Activated CD8-positive, alpha-beta T cell treated with anti-CD3 and anti-CD28 coated beads for 36 hours (primary cell): Measurements from ENCODE around the gene RAPGEF1. TPM values are rescaled to one million over a fixed set of nuclear protein-coding genes. Genes with fewer than 3 reads are reported as not detected.

Experiments
- ATAC-seq: fragments of 200-7000 bp; cut with Tn5 transposase; one replicate; pipeline ENCODE4 v1.10.0; 2021; ENCODE audit warnings: mild to moderate bottlenecking, moderate library complexity
- CTCF ChIA-PET: fragments of 350-600 bp; sonication (Branson Sonifier 250); formaldehyde crosslinking; loops from one replicate; lab custom pipeline; 2021; ENCODE audit warnings: antibody characterized with exemption; lab: Charles Lee
- POLR2A ChIA-PET: fragments of 350-600 bp; sonication (Branson Sonifier 250); formaldehyde crosslinking; loops from one replicate; lab custom pipeline; 2021; ENCODE audit warnings: antibody characterized with exemption; lab: Charles Lee
- DNase-seq: peaks from one replicate; pipeline ENCODE4 v3.0.0-alpha.2; 2020
- H3K27ac Mint-ChIP-seq: one replicate; pipeline ENCODE4 v1.8.0; 2021; ENCODE audit warnings: mild to moderate bottlenecking, mixed read lengths
- H3K27me3 Mint-ChIP-seq: one replicate; pipeline ENCODE4 v1.8.0; 2021; ENCODE audit warnings: mixed read lengths
- H3K36me3 Mint-ChIP-seq: one replicate; pipeline ENCODE4 v1.8.0; 2021; ENCODE audit warnings: low read depth, mixed read lengths
- H3K4me1 Mint-ChIP-seq: one replicate; pipeline ENCODE4 v1.8.0; 2021; ENCODE audit warnings: low read depth, mixed read lengths
- H3K4me3 Mint-ChIP-seq: one replicate; pipeline ENCODE4 v1.8.0; 2021; ENCODE audit warnings: mild to moderate bottlenecking, moderate library complexity, mixed read lengths
- H3K9me3 Mint-ChIP-seq: one replicate; pipeline ENCODE4 v1.8.0; 2021; ENCODE audit warnings: mixed read lengths
- CTCF ChIP-seq: fragments of 200-600 bp; IDR thresholded peaks from one replicate; pipeline ENCODE4 v1.8.0; 2022; ENCODE audit warnings: antibody characterized with exemption, mild to moderate bottlenecking
- intact Hi-C: fragments of 100-400 bp; cut with micrococcal nuclease; formaldehyde crosslinking; loops from one replicate; pipeline ENCODE4 v1.10.0; 2022
- total RNA-seq, 2 experiments: library from RNA; stranded (reverse); gene quantifications; one replicate each; pipeline ENCODE4 v1.2.3, GENCODE V29; 2021

RAPGEF1 gene
- total RNA-seq, 2 experiments from 2014 or later: 84.5 to 85.2 TPM

DNA sequence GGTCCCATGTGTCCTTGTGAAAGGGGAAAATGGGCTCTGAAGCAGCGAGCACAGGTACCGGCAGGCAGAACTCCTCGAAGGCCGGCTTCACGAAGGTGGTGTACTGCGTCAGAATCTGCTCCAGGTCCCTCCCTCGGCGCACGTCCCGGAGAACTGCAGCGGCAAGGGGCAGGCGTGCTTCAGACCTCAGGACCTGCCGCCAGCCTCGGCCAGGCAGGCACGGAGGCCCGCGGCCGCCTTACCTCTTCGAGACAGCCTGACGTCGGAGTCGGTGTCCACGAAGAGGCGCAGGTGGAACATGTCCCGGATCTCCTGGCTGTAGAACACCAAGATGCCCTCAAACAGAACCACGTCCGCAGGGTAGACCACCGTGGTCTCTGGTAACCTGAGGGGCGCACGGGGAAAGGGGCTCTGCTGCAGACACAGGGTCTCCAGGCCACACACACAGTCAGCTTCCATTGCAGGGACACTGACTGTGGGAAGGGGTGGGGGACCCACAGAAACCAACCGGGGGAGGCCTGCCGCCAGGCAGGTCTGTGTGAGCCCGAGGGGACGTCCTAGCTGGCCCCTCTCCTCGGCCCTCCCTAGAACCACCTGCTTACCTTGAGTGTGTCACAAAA lies 210.9 kb downstream of the RAPGEF1 start:
- TF ChIP-seq CTCF: no peak
- Mint-ChIP-seq H3K4me1 (peaks cover 9% of the 10 kb centered on the region), H3K36me3 (peaks cover 13% of the 10 kb centered on the region), H3K9me3 (no peaks in the 10 kb centered on the region), H3K4me3 (peak overlapping the region; percentile 81), H3K27me3 (no peaks in the 10 kb centered on the region), H3K27ac (no peak overlapping the region)
- no peak for DNase-seq
- intact Hi-C loops: no loop called here
- ChIA-PET CTCF (no interaction called here), POLR2A (interaction anchor here (1.8 kb wide), 1 partner anchor 26 kb away, joined by 7 read pairs; the partner anchor contains the start of gene POMT1)
- no peak for ATAC-seq

DNA sequence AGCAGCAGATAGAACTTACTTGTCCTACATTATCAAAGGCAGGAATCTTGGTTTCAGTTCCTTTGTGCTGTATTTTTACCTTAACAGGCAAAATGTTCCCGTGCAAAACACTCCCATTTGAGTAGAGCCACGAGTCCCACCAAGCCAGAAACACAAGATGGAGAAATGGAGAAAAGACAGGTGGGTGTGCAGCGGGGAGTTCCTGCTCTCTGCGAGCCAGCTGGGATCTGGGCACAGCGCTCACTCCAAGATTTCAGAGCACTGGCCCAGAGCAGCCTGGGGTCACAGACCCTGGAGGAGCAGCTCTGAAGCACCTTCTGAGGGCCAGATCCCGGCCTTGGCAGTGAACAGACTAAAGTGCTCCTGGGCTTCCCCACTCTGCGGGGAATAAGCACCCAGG lies 211.7 kb downstream of the RAPGEF1 start:
- no peak for ATAC-seq
- no peak for DNase-seq
- ChIA-PET POLR2A (no interaction called here), CTCF (no interaction called here)
- Mint-ChIP-seq H3K9me3 (no peaks in the 10 kb centered on the region), H3K4me3 (peak overlapping the region; percentile 40), H3K36me3 (peaks cover 13% of the 10 kb centered on the region), H3K27ac (no peak overlapping the region), H3K4me1 (peaks cover 9% of the 10 kb centered on the region), H3K27me3 (no peaks in the 10 kb centered on the region)
- TF ChIP-seq CTCF: no peak
- intact Hi-C loops: no loop called here

Other genes starting within 250 kb of the RAPGEF1 start
- gene POMT1, start 237.2 kb downstream of the RAPGEF1 start, total RNA-seq: 10 to 100 TPM; 30.2 to 35.9 TPM
- 10 to 100 TPM; 16.7 to 22.1 TPM for gene UCK1, start 208.8 kb downstream of the RAPGEF1 start, total RNA-seq
- not detected for gene PRRT1B, start 194.6 kb downstream of the RAPGEF1 start, total RNA-seq